ENCODE results near the gene PEX10. TPM values are rescaled to one million over a fixed set of nuclear protein-coding genes. Genes with fewer than 3 reads are reported as not detected.
A peak's percentile ranks its signal among the peaks of the same experiment; 100 is the strongest.

PEX10 gene
- total RNA-seq, 2 donors from 2014 or later: 38.3 to 49.9 TPM

- no peaks in the 10 kb centered on the region for H3K27me3 ChIP-seq (replicated peaks; ENCODE audit: insufficient read depth)
- 78% methylated on average over 9 of the region's 9 CpGs for WGBS
- intact Hi-C loops (cut with DNase I): no loop called here
- no peak overlapping the region for H3K27ac ChIP-seq
- no peak for DNase-seq (ENCODE audit: low spot score)
- H3K36me3 ChIP-seq: no peaks in the 10 kb centered on the region
- H3K4me1 ChIP-seq (replicated peaks): peaks cover 27% of the 10 kb centered on the region
- TF ChIP-seq POLR2AphosphoS5 (IDR thresholded peaks at IDR 0.05): no peak
- TF ChIP-seq POLR2A (IDR thresholded peaks at IDR 0.05): no peak
- TF ChIP-seq CTCF (IDR thresholded peaks at IDR 0.05): no peak
- H3K9me3 ChIP-seq: no peaks in the 10 kb centered on the region
- H3K4me3 ChIP-seq: no peak overlapping the region
Measured at GRCh38 chr1:2393471-2393877, 18.9 kb downstream of the PEX10 start.

GRCh38 chr1:2392686-2393085, 19.7 kb downstream of the PEX10 start:
- Histone ChIP-seq H3K36me3 (no peaks in the 10 kb centered on the region), H3K4me3 (peak overlapping the region; percentile 80 to 95), H3K9me3 (no peaks in the 10 kb centered on the region), H3K4me1 (replicated peaks) (peaks cover 27% of the 10 kb centered on the region), H3K27ac (peak overlapping the region; percentile 74 to 91), H3K27me3 (replicated peaks; ENCODE audit: insufficient read depth) (no peaks in the 10 kb centered on the region)
- intact Hi-C loops (cut with DNase I): no loop called here
- TF ChIP-seq CTCF (IDR thresholded peaks at IDR 0.05) (no peak), POLR2A (IDR thresholded peaks at IDR 0.05) (no peak)
- DNase-seq (ENCODE audit: low spot score): no peak
- WGBS: 56% methylated on average over 16 of the region's 16 CpGs

GRCh38 chr1:2391931-2392509, 20.3 kb downstream of the PEX10 start:
- Histone ChIP-seq H3K4me3 (peak overlapping the region; percentile 80 to 95), H3K27me3 (replicated peaks; ENCODE audit: insufficient read depth) (no peaks in the 10 kb centered on the region), H3K9me3 (no peaks in the 10 kb centered on the region), H3K4me1 (replicated peaks) (peaks cover 27% of the 10 kb centered on the region), H3K36me3 (no peaks in the 10 kb centered on the region), H3K27ac (peak overlapping the region; percentile 74 to 91)
- intact Hi-C loops (cut with DNase I): no loop called here
- TF ChIP-seq CTCF (IDR thresholded peaks at IDR 0.05) (no peak), POLR2A (IDR thresholded peaks at IDR 0.05) (no peak), POLR2AphosphoS5 (IDR thresholded peaks at IDR 0.05) (no peak)
- 2% methylated on average over 22 of the region's 62 CpGs for WGBS
- no peak for DNase-seq (ENCODE audit: low spot score)

- H3K27me3 ChIP-seq (replicated peaks; ENCODE audit: insufficient read depth): no peaks in the 10 kb centered on the region
- WGBS: under 1% methylated on average over 50 of the region's 103 CpGs
- intact Hi-C loops (cut with DNase I): no loop called here
- DNase-seq (ENCODE audit: low spot score): peak; percentile 98
- no peaks in the 10 kb centered on the region for H3K9me3 ChIP-seq
- peak within 1 kb of the TSS; percentile 80 to 95 for H3K4me3 ChIP-seq
- H3K4me1 ChIP-seq (replicated peaks): peaks cover 27% of the 10 kb centered on the region
- H3K36me3 ChIP-seq: no peaks in the 10 kb centered on the region
- TF ChIP-seq CTCF (IDR thresholded peaks at IDR 0.05): peak in 2 of 4 experiments; percentile 38
- peak; percentile 85 for TF ChIP-seq POLR2A (IDR thresholded peaks at IDR 0.05)
- TF ChIP-seq POLR2AphosphoS5 (IDR thresholded peaks at IDR 0.05): peak; percentile 99
- H3K27ac ChIP-seq: peak within 1 kb of the TSS; percentile 74 to 91
Measured at GRCh38 chr1:2391041-2391930, 21.1 kb downstream of the PEX10 start, which contains the start of the genes MORN1 and RER1. Gene MORN1 (minus strand): TSS chr1:2391554. CDS start chr1:2391533, 21 bp downstream. Gene RER1 (plus strand): TSS chr1:2391841. CDS start chr1:2395791, 3,950 bp downstream.
